Measurements from ENCODE around the gene AMIGO2.
"Not testable (repeated sequence)": the region's sequence is repeated elsewhere in the genome, so short reads cannot be mapped to it uniquely, and the experiment has no call there.

AMIGO2 gene

GRCh38 chr12:47079468-47079980 is at the start of gene AMIGO2, which contains the start of gene PCED1B:
TSS of gene AMIGO2 (minus strand) at chr12:47079959. CDS start at chr12:47079002, 957 bp downstream.
TSS of gene PCED1B (plus strand) at chr12:47079621. CDS start at chr12:47235064, 155,443 bp downstream.
- in situ Hi-C loops (cut with MboI; ENCODE audit: low sequenced_read_pairs), result no loop called here

- in situ Hi-C loops (cut with MboI; ENCODE audit: low sequenced_read_pairs), result no loop called here
These were observed 46.5 kb upstream of the AMIGO2 start for GRCh38 chr12:47126246-47126645.

GRCh38 chr12:47124451-47124850 is 44.7 kb upstream of the AMIGO2 start:
- in situ Hi-C loops (cut with MboI; ENCODE audit: low sequenced_read_pairs), result no loop called here

- in situ Hi-C loops (cut with MboI; ENCODE audit: low sequenced_read_pairs), result no loop called here
These were observed 44.0 kb upstream of the AMIGO2 start for GRCh38 chr12:47123730-47124129.

- in situ Hi-C loops (cut with MboI; ENCODE audit: low sequenced_read_pairs), result no loop called here
These were observed 42.8 kb upstream of the AMIGO2 start for GRCh38 chr12:47122602-47123001.

GRCh38 chr12:47121146-47121545 is 41.4 kb upstream of the AMIGO2 start:
- in situ Hi-C loops (cut with MboI; ENCODE audit: low sequenced_read_pairs), result no loop called here

- in situ Hi-C loops (cut with MboI; ENCODE audit: low sequenced_read_pairs), result no loop called here
These were observed 41.0 kb upstream of the AMIGO2 start for GRCh38 chr12:47120736-47121135.

- in situ Hi-C loops (cut with MboI; ENCODE audit: low sequenced_read_pairs), result not testable (repeated sequence)
These were observed 37.5 kb upstream of the AMIGO2 start for GRCh38 chr12:47117305-47117704.

- in situ Hi-C loops (cut with MboI; ENCODE audit: low sequenced_read_pairs), result no loop called here
These were observed 34.7 kb upstream of the AMIGO2 start for GRCh38 chr12:47114481-47114892.

- in situ Hi-C loops (cut with MboI; ENCODE audit: low sequenced_read_pairs), result no loop called here
These were observed 32.9 kb upstream of the AMIGO2 start for GRCh38 chr12:47112679-47113078.

GRCh38 chr12:47111854-47112253 is 32.1 kb upstream of the AMIGO2 start:
- in situ Hi-C loops (cut with MboI; ENCODE audit: low sequenced_read_pairs), result no loop called here

- in situ Hi-C loops (cut with MboI; ENCODE audit: low sequenced_read_pairs), result no loop called here
These were observed 31.6 kb upstream of the AMIGO2 start for GRCh38 chr12:47111392-47111778.

- in situ Hi-C loops (cut with MboI; ENCODE audit: low sequenced_read_pairs), result no loop called here
These were observed 31.1 kb upstream of the AMIGO2 start for GRCh38 chr12:47110718-47111391.

- in situ Hi-C loops (cut with MboI; ENCODE audit: low sequenced_read_pairs), result no loop called here
These were observed 30.3 kb upstream of the AMIGO2 start for GRCh38 chr12:47110011-47110541.

GRCh38 chr12:47107926-47108325 is 28.2 kb upstream of the AMIGO2 start:
- in situ Hi-C loops (cut with MboI; ENCODE audit: low sequenced_read_pairs), result no loop called here

GRCh38 chr12:47107446-47107845 is 27.7 kb upstream of the AMIGO2 start:
- in situ Hi-C loops (cut with MboI; ENCODE audit: low sequenced_read_pairs), result no loop called here

GRCh38 chr12:47105914-47106674 is 26.3 kb upstream of the AMIGO2 start:
- in situ Hi-C loops (cut with MboI; ENCODE audit: low sequenced_read_pairs), result no loop called here

- in situ Hi-C loops (cut with MboI; ENCODE audit: low sequenced_read_pairs), result no loop called here
These were observed 23.3 kb upstream of the AMIGO2 start for GRCh38 chr12:47102845-47103651.

- in situ Hi-C loops (cut with MboI; ENCODE audit: low sequenced_read_pairs), result no loop called here
These were observed 22.6 kb upstream of the AMIGO2 start for GRCh38 chr12:47102406-47102805.

GRCh38 chr12:47100160-47100559 is 20.4 kb upstream of the AMIGO2 start:
- in situ Hi-C loops (cut with MboI; ENCODE audit: low sequenced_read_pairs), result no loop called here

- in situ Hi-C loops (cut with MboI; ENCODE audit: low sequenced_read_pairs), result no loop called here
These were observed 19.9 kb upstream of the AMIGO2 start for GRCh38 chr12:47099610-47100009.
